ENCODE results near the gene ST6GALNAC5.

Gene ST6GALNAC5

DNA sequence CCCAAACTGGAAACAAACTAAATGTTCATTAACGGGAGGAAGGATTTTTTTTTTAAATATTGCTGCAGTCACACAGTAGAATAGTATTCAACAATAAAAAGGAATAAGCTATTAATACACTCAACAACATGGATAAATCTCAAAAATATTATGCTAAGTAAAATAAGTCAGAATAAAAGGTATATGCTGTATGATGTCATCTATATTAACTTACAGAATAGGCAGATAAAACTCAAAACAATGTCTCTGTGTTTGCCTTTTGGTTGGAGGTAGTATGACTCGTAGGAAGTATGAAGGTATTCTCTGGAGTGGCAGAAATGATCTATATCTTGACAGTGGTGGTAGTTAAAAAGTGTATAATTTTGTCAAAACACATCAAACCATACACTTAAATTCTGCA, 6.1 kb upstream of the ST6GALNAC5 start:
- DNase-seq (ENCODE audit: low spot score), result no peak
- ChIA-PET CTCF (no interaction called here), POLR2A (ENCODE audit: low non-redundant PET) (no interaction called here)
- TF ChIP-seq, protein P1, sequence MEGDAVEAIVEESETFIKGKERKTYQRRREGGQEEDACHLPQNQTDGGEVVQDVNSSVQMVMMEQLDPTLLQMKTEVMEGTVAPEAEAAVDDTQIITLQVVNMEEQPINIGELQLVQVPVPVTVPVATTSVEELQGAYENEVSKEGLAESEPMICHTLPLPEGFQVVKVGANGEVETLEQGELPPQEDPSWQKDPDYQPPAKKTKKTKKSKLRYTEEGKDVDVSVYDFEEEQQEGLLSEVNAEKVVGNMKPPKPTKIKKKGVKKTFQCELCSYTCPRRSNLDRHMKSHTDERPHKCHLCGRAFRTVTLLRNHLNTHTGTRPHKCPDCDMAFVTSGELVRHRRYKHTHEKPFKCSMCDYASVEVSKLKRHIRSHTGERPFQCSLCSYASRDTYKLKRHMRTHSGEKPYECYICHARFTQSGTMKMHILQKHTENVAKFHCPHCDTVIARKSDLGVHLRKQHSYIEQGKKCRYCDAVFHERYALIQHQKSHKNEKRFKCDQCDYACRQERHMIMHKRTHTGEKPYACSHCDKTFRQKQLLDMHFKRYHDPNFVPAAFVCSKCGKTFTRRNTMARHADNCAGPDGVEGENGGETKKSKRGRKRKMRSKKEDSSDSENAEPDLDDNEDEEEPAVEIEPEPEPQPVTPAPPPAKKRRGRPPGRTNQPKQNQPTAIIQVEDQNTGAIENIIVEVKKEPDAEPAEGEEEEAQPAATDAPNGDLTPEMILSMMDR (conservative IDR thresholded peaks at IDR 0.05; ENCODE audit: low read depth), result no peak
- no peak overlapping the region for H3K27ac ChIP-seq

DNA sequence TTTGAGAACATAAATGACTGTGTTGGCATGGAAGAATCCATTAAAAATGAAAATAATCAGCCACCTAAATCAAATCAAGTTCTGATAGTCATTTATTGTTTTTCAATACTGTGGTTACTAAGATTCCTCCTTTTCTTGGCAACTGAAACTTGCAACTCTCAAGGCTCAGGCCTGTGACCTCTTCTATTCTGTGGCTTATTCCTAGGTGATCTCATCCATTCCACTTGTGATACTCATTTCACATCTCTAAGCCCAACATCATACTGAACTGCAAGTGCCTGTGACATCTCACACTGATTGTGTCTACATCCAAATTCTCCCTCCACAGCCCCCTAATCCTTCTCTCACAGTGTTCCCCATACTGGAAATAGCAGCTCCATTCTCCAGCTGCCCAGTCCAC, 4.8 kb upstream of the ST6GALNAC5 start:
- ChIA-PET CTCF (no interaction called here), POLR2A (ENCODE audit: low non-redundant PET) (no interaction called here)
- DNase-seq (ENCODE audit: low spot score), result no peak
- TF ChIP-seq, protein P1 (conservative IDR thresholded peaks at IDR 0.05; ENCODE audit: low read depth), result no peak
- no peak overlapping the region for H3K27ac ChIP-seq

DNA sequence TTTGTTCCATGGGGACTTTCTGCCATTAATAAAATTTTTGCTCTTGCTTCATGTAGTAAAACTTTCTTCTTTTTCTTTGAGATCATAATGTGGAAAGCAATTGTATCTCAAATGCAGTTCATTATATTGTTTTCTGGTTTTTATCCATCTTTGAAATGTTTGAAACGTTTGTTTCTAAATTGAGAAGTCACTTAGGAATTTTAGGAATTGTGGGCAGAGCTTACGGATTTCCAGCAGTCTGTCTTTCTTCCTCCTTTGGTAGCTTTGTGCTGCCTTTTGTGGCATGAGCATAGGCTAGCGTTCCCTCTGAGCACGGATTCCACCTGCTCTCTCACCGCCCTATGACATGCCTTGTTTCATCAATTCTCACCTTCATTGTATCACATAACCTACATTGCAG, 2.9 kb upstream of the ST6GALNAC5 start:
- TF ChIP-seq, protein P1 (conservative IDR thresholded peaks at IDR 0.05; ENCODE audit: low read depth), result no peak
- ChIA-PET CTCF (no interaction called here), POLR2A (ENCODE audit: low non-redundant PET) (no interaction called here)
- H3K27ac ChIP-seq, result no peak overlapping the region
- DNase-seq (ENCODE audit: low spot score), result no peak

- POLR2A ChIA-PET (ENCODE audit: low non-redundant PET), result no interaction called here
- no peak for DNase-seq (ENCODE audit: low spot score)
- CTCF ChIA-PET, result interaction anchor here (0.6 kb wide), 2 partner anchors 147 to 976 kb away, joined by 3 to 4 read pairs; no protein-coding TSS in a partner anchor
- TF ChIP-seq, protein P1 (conservative IDR thresholded peaks at IDR 0.05; ENCODE audit: low read depth), result no peak
- H3K27ac ChIP-seq, result no peak overlapping the region
These were observed 1.5 kb upstream of the ST6GALNAC5 start for GRCh38 chr1:76865696-76866286.

- POLR2A ChIA-PET (ENCODE audit: low non-redundant PET), result no interaction called here
These were observed 714 bp upstream of the ST6GALNAC5 start for GRCh38 chr1:76866566-76866965.

GRCh38 chr1:76868154-76868882, 1.0 kb downstream of the ST6GALNAC5 start:
- H3K27ac ChIP-seq, result no peak overlapping the region
- peak; percentile 22 for DNase-seq (ENCODE audit: low spot score)
- ChIA-PET CTCF (interaction anchor here (0.6 kb wide), 2 partner anchors 59 to 959 kb away, joined by 3 read pairs; no protein-coding TSS in a partner anchor), POLR2A (ENCODE audit: low non-redundant PET) (no interaction called here)
- TF ChIP-seq, protein P1 (conservative IDR thresholded peaks at IDR 0.05; ENCODE audit: low read depth), result 0 out of 2 replicates have a peak, but pooled peaks have one; percentile 10

More at GRCh38 chr1:76866566-76866965, 714 bp upstream of the ST6GALNAC5 start:
- CTCF ChIA-PET, result interaction anchor here (0.6 kb wide), 1 partner anchor 127 kb away, joined by 6 read pairs; no protein-coding TSS in a partner anchor
- no peak overlapping the region for H3K27ac ChIP-seq
- DNase-seq (ENCODE audit: low spot score), result no peak
- TF ChIP-seq, protein P1 (conservative IDR thresholded peaks at IDR 0.05; ENCODE audit: low read depth), result no peak
